ENCODE results near the gene ARHGEF39. TPM values are rescaled to one million over a fixed set of nuclear protein-coding genes. Genes with fewer than 3 reads are reported as not detected.
"Not testable (repeated sequence)": the region's sequence is repeated elsewhere in the genome, so short reads cannot be mapped to it uniquely, and the experiment has no call there.

ARHGEF39 gene
- total RNA-seq, 2 experiments from 2014 or later = 14.5 to 21.1 TPM

- Mint-ChIP-seq H3K36me3 (peaks cover 26% of the 10 kb centered on the region), H3K4me1 (peaks cover 49% of the 10 kb centered on the region), H3K27ac (peak within 1 kb of the TSS; percentile 97), H3K27me3 (no peaks in the 10 kb centered on the region), H3K4me3 (peak within 1 kb of the TSS; percentile 99), H3K9me3 (ENCODE audit: low read depth) (no peaks in the 10 kb centered on the region)
- CTCF ChIA-PET = interaction anchor here (1.1 to 9.6 kb wide), 9 partner anchors 11 to 160 kb away, joined by 3 to 208 read pairs (median 8); partner anchors contain the start of genes ARHGEF39, CCDC107, CD72 and CREB3
- DNase-seq (peak; percentile 71), ATAC-seq (peak; percentile 3)
Observed at GRCh38 chr9:35650341-35651158, 14.4 kb downstream of the ARHGEF39 start, which contains the start of gene SIT1. Gene SIT1 (minus strand): TSS chr9:35650931. CDS start chr9:35650853, 78 bp downstream.

GRCh38 chr9:35649431-35650340, 15.3 kb downstream of the ARHGEF39 start:
- Mint-ChIP-seq H3K27ac (peak overlapping the region; percentile 97), H3K27me3 (no peaks in the 10 kb centered on the region), H3K36me3 (peaks cover 26% of the 10 kb centered on the region), H3K4me1 (peaks cover 51% of the 10 kb centered on the region), H3K9me3 (ENCODE audit: low read depth) (no peaks in the 10 kb centered on the region), H3K4me3 (peak overlapping the region; percentile 99)
- peak; percentile 77 for DNase-seq
- ATAC-seq = peak; percentile 14
- CTCF ChIA-PET = interaction anchor here (1.1 to 9.6 kb wide), 7 partner anchors 10 to 160 kb away, joined by 3 to 208 read pairs (median 27); partner anchors contain the start of genes ARHGEF39, CCDC107, CD72 and CREB3

GRCh38 chr9:35646533-35647265, 18.3 kb downstream of the ARHGEF39 start:
- Mint-ChIP-seq H3K27me3 (no peaks in the 10 kb centered on the region), H3K27ac (peak overlapping the region; percentile 97), H3K9me3 (ENCODE audit: low read depth) (no peaks in the 10 kb centered on the region), H3K36me3 (peaks cover 36% of the 10 kb centered on the region), H3K4me3 (peak overlapping the region; percentile 99), H3K4me1 (peaks cover 47% of the 10 kb centered on the region)
- DNase-seq (peak; percentile 95), ATAC-seq (peak; percentile 90)
- CTCF ChIA-PET = interaction anchor here (0.6 to 9.6 kb wide), 25 partner anchors 8 to 567 kb away, joined by 3 to 208 read pairs (median 4); partner anchors contain the start of genes ARHGEF39, CCDC107, CD72 and CREB3

DNA sequence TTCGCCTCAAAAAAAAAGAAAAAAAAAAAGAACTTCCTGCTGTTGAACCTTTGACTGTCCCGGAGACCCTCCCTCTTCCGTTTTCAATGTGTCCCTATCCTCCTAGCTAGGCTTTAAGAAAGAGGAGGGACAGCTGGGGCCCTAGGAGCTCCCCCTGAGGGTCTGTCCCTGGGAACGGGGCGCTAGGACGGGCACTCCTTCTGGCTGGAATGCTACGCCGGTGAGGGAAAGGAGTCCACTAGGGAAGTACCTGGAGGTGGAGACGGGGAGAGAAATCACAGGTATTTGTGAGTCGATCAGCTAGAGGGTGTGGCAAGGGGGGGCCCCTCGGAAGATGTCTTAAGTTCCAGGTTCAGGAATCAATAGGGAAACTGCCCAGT, 18.9 kb downstream of the ARHGEF39 start:
- Mint-ChIP-seq H3K9me3 (ENCODE audit: low read depth) (no peaks in the 10 kb centered on the region), H3K4me3 (peak overlapping the region; percentile 99), H3K27me3 (no peaks in the 10 kb centered on the region), H3K27ac (peak overlapping the region; percentile 97), H3K4me1 (peaks cover 47% of the 10 kb centered on the region), H3K36me3 (peaks cover 41% of the 10 kb centered on the region)
- ATAC-seq (no peak), DNase-seq (no peak)
- CTCF ChIA-PET = interaction anchor here (0.7 to 9.6 kb wide), 16 partner anchors 11 to 236 kb away, joined by 3 to 208 read pairs (median 9); partner anchors contain the start of genes ARHGEF39, CCDC107, CD72 and CREB3

DNA sequence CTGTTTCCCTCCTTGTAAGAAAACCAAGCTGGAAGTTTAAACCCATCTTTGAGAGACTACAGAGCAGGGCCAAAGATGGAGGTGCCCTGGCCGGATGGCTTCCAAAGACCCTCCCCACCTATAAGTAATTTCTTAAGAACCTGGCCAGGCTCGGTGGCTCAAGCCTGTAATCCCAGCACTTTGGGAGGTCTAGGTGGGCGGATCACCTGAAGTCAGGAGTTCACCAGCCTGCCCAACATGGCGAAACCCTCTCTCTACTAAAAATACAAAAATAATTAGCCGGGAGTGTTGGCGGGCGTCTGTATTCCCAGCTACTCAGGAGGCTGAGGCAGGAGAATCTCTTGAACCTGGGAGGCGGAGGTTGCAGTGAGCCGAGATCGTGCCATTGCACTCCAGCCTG, 19.3 kb downstream of the ARHGEF39 start:
- CTCF ChIA-PET = interaction anchor here (0.8 to 9.6 kb wide), 9 partner anchors 10 to 236 kb away, joined by 3 to 208 read pairs (median 27); partner anchors contain the start of genes ARHGEF39, CCDC107, CD72 and CREB3
- not testable (repeated sequence) for H3K27me3 Mint-ChIP-seq; H3K9me3 Mint-ChIP-seq (ENCODE audit: low read depth); DNase-seq; ATAC-seq
- Mint-ChIP-seq H3K4me3 (peak overlapping the region; percentile 99), H3K36me3 (peaks cover 45% of the 10 kb centered on the region), H3K4me1 (peaks cover 45% of the 10 kb centered on the region), H3K27ac (peak overlapping the region; percentile 97)

DNA sequence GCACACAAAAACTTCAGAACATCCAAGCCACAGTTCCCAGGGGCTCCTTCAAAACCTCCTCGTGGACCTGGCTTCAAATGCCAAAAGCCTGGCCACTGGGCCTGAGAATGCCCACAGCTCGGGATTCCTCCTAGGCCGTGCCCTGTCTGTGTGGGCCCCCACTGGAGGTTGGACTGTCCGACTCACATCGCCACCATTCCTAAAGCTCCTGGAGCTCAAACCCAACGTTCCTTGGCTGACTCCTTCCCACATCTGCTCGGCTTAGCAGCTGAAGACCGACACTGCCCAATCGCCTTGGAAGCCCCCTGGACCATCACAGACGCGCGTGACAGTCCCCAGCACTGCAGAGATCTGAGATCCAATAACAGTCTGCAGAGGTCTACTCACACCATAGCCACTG, 21.9 kb downstream of the ARHGEF39 start:
- H3K4me3 Mint-ChIP-seq = no peak overlapping the region
- DNase-seq (no peak), ATAC-seq (no peak)
- CTCF ChIA-PET = interaction anchor here (9.6 kb wide), 1 partner anchor 28 kb away, joined by 196 read pairs; the partner anchor contains the start of gene CD72
- peaks cover 39% of the 10 kb centered on the region for H3K36me3 Mint-ChIP-seq
- no peak overlapping the region for H3K27ac Mint-ChIP-seq
- no peaks in the 10 kb centered on the region for H3K27me3 Mint-ChIP-seq
- peaks cover 51% of the 10 kb centered on the region for H3K4me1 Mint-ChIP-seq
- no peaks in the 10 kb centered on the region for H3K9me3 Mint-ChIP-seq (ENCODE audit: low read depth)

DNA sequence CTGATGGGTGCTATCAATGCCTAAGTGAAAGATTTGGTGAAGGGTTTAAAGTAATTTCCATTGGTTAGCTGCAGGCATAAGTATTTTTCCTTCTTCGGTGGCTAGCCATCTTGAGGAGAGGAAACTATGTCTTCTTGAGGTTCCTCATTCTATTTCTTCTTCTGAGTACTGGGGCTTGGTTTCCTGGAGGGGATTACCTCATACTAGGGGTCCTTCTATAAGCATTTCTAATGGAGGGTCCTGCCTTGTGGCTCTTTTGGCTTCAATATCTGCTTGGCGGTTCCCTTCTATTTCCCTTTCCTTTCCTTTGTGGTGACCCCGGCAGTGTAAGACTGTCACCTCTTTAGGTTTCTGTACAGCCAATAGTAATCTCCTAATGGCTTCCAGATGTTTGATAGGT, 23.5 kb downstream of the ARHGEF39 start:
- peaks cover 54% of the 10 kb centered on the region for H3K4me1 Mint-ChIP-seq
- H3K27ac Mint-ChIP-seq; H3K27me3 Mint-ChIP-seq; H3K4me3 Mint-ChIP-seq; H3K9me3 Mint-ChIP-seq (ENCODE audit: low read depth); DNase-seq; ATAC-seq: not testable (repeated sequence)
- peaks cover 36% of the 10 kb centered on the region for H3K36me3 Mint-ChIP-seq
- CTCF ChIA-PET = interaction anchor here (9.6 kb wide), 1 partner anchor 27 kb away, joined by 196 read pairs; the partner anchor contains the start of gene CD72

- not testable (repeated sequence) for H3K27ac Mint-ChIP-seq; DNase-seq; H3K4me3 Mint-ChIP-seq; H3K27me3 Mint-ChIP-seq; ATAC-seq; H3K9me3 Mint-ChIP-seq (ENCODE audit: low read depth)
- Mint-ChIP-seq H3K36me3 (peaks cover 31% of the 10 kb centered on the region), H3K4me1 (peaks cover 56% of the 10 kb centered on the region)
- CTCF ChIA-PET = interaction anchor here (1.3 to 2.8 kb wide), 6 partner anchors 9 to 56 kb away, joined by 4 to 18 read pairs (median 8); partner anchors contain the start of genes CCDC107, RMRP, SIT1 and TESK1
Observed at GRCh38 chr9:35640431-35640830, 24.6 kb downstream of the ARHGEF39 start.

- Mint-ChIP-seq H3K27me3 (no peaks in the 10 kb centered on the region), H3K36me3 (peaks cover 30% of the 10 kb centered on the region), H3K4me1 (peaks cover 56% of the 10 kb centered on the region), H3K9me3 (ENCODE audit: low read depth) (no peaks in the 10 kb centered on the region), H3K4me3 (peak overlapping the region; percentile 46), H3K27ac (peak overlapping the region; percentile 87)
- no peak for ATAC-seq
- CTCF ChIA-PET = interaction anchor here (1.1 to 2.8 kb wide), 7 partner anchors 10 to 56 kb away, joined by 4 to 18 read pairs (median 8); partner anchors contain the start of genes CCDC107, RMRP, SIT1 and TESK1
- DNase-seq = no peak
Observed at GRCh38 chr9:35639631-35640030, 25.4 kb downstream of the ARHGEF39 start.

GRCh38 chr9:35639225-35639624, 25.8 kb downstream of the ARHGEF39 start:
- H3K9me3 Mint-ChIP-seq (ENCODE audit: low read depth); DNase-seq; H3K27me3 Mint-ChIP-seq: not testable (repeated sequence)
- peak overlapping the region; percentile 46 for H3K4me3 Mint-ChIP-seq
- CTCF ChIA-PET = interaction anchor here (1.1 to 2.8 kb wide), 7 partner anchors 11 to 57 kb away, joined by 4 to 18 read pairs (median 8); partner anchors contain the start of genes CCDC107, RMRP, SIT1 and TESK1
- peak; percentile 58 for ATAC-seq
- H3K4me1 Mint-ChIP-seq = peaks cover 53% of the 10 kb centered on the region
- peak overlapping the region; percentile 87 for H3K27ac Mint-ChIP-seq
- peaks cover 26% of the 10 kb centered on the region for H3K36me3 Mint-ChIP-seq

DNA sequence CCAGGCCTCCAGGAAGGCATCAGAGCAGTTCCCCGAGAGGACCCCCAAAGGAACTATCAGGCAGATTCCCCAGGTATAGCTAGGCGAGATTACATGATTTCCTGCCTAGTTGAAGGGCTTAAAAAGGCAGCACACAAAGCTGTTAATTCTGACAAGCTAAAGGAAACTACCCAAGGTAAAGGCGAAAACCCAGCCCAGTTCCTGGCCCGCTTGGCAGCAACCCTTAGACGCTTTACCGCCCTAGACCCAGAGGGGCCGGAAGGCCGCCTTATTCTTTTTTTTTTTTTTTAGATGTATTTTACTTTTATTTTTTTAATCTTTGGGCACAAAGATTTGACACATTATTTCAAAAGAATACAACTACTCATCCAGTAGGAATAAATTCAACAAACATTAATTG, 26.2 kb downstream of the ARHGEF39 start:
- peak; percentile 36 for ATAC-seq
- H3K9me3 Mint-ChIP-seq (ENCODE audit: low read depth); H3K4me3 Mint-ChIP-seq; H3K27me3 Mint-ChIP-seq; DNase-seq: not testable (repeated sequence)
- CTCF ChIA-PET = interaction anchor here (1.1 to 2.8 kb wide), 8 partner anchors 8 to 57 kb away, joined by 3 to 18 read pairs (median 7); partner anchors contain the start of genes CCDC107, RMRP, SIT1 and TESK1
- peaks cover 52% of the 10 kb centered on the region for H3K4me1 Mint-ChIP-seq
- H3K27ac Mint-ChIP-seq = peak overlapping the region; percentile 87
- peaks cover 26% of the 10 kb centered on the region for H3K36me3 Mint-ChIP-seq

All from activated CD8-positive, alpha-beta memory T cell treated with anti-CD3 and anti-CD28 coated beads, Interleukin-2, amount 10 ng/mL, durations not matched to agents 7 days and 5 days (primary cell).